B cell (primary cell): ENCODE results near the gene RPUSD3. TPM values are rescaled to one million over a fixed set of nuclear protein-coding genes. Genes with fewer than 3 reads are reported as not detected.
A peak's percentile ranks its signal among the peaks of the same experiment; 100 is the strongest.

Source experiments
- ATAC-seq: fragments of 200-7000 bp; cut with Tn5 transposase; one replicate; pipeline ENCODE4 v1.10.0; 2021; ENCODE audit warnings: low read depth, mild to moderate bottlenecking, moderate number of reproducible peaks, moderate library complexity
- CTCF ChIA-PET: fragments of 350-600 bp; sonication (Branson Sonifier 250); formaldehyde crosslinking; loops from one replicate; lab custom pipeline; 2021; ENCODE audit warnings: antibody characterized with exemption, inconsistent platforms; lab: Charles Lee
- POLR2A ChIA-PET: fragments of 350-600 bp; sonication (Branson Sonifier 250); formaldehyde crosslinking; loops from one replicate; lab custom pipeline; 2021; ENCODE audit warnings: antibody characterized with exemption; lab: Charles Lee
- DNase-seq: peaks from one replicate; pipeline ENCODE4 v3.0.0; 2013
- H2AFZ ChIP-seq: 2 replicates; pipeline ENCODE4 v1.6.1; 2012; ENCODE audit warnings: mild to moderate bottlenecking, low read depth, low read length; ENCODE audit not compliant: insufficient read depth, poor library complexity, severe bottlenecking
- H3K27ac ChIP-seq, 2 donors: 1 replicate in 1 of 2; 2 replicates in 1 of 2; pipeline ENCODE4 v1.5.1; 2012 to 2013; ENCODE audit warnings: low read length in 2 of 2, mild to moderate bottlenecking in 2 of 2, moderate library complexity in 1 of 2
- H3K27me3 ChIP-seq, 4 experiments: fragments of 200-600 bp in 1 of 4; sonication (generic) in 1 of 4; replicated peaks in 1 of 4; 1 replicate in 2 of 4; 2 replicates in 2 of 4; pipeline versions ENCODE4 v1.6.1 to v1.7.0; 2013 to 2016; ENCODE audit warnings: low read length in 3 of 4, mild to moderate bottlenecking in 2 of 4, mixed read lengths in 1 of 4, moderate library complexity in 1 of 4; ENCODE audit not compliant: insufficient read depth in 4 of 4, control insufficient read depth in 3 of 4; ENCODE audit errors: control extremely low read depth in 1 of 4
- H3K36me3 ChIP-seq, 2 experiments: replicated peaks in 1 of 2; 1 replicate in 1 of 2; 2 replicates in 1 of 2; pipeline versions ENCODE4 v1.6.1 to v1.7.1; 2013; ENCODE audit warnings: low read length in 1 of 2; ENCODE audit not compliant: insufficient read depth in 2 of 2, control insufficient read depth in 1 of 2; ENCODE audit errors: control extremely low read depth in 1 of 2, extremely low read depth in 1 of 2
- H3K4me1 ChIP-seq, 2 donors: fragments of 200-600 bp in 1 of 2; sonication (generic) in 1 of 2; 1 replicate in 1 of 2; 2 replicates in 1 of 2; pipeline versions ENCODE4 v1.5.1 to v1.6.1; 2013 to 2017; ENCODE audit warnings: low read length in 2 of 2; ENCODE audit not compliant: control insufficient read depth in 2 of 2, insufficient read depth in 2 of 2
- H3K4me2 ChIP-seq: replicated peaks from 2 replicates; pipeline ENCODE3; 2012; ENCODE audit warnings: mild to moderate bottlenecking, low read depth, low read length; ENCODE audit not compliant: poor library complexity, severe bottlenecking
- H3K4me3 ChIP-seq, 5 experiments: fragments of 200-600 bp in 1 of 5; sonication (generic) in 1 of 5; 1 replicate in 3 of 5; 2 replicates in 2 of 5; pipeline versions ENCODE4 v1.5.1 to v1.7.0; 2011 to 2016; ENCODE audit warnings: low read length in 4 of 5, mild to moderate bottlenecking in 4 of 5, low read depth in 2 of 5, control low read depth in 1 of 5, moderate library complexity in 1 of 5; ENCODE audit not compliant: insufficient read depth in 1 of 5; ENCODE audit errors: control extremely low read depth in 1 of 5, extremely low read depth in 1 of 5
- H3K79me2 ChIP-seq: fragments of 200-600 bp; sonication (generic); one replicate; pipeline ENCODE4 v1.6.0; 2016; ENCODE audit warnings: low read length; ENCODE audit not compliant: control insufficient read depth, insufficient read depth
- H3K9ac ChIP-seq: fragments of 200-600 bp; sonication (generic); 2 replicates; pipeline ENCODE4 v1.6.1; 2017; ENCODE audit warnings: mild to moderate bottlenecking, low read length, moderate library complexity
- H3K9me3 ChIP-seq, 3 donors: one replicate each; pipeline versions ENCODE4 v1.6.1 to v1.7.1; 2013; ENCODE audit warnings: low read length in 2 of 3; ENCODE audit not compliant: control insufficient read depth in 2 of 3, insufficient read depth in 1 of 3; ENCODE audit errors: control extremely low read depth in 1 of 3
- H4K20me1 ChIP-seq: 2 replicates; pipeline ENCODE4 v1.6.0; 2012; ENCODE audit warnings: mild to moderate bottlenecking, low read length; ENCODE audit not compliant: insufficient read depth, control insufficient read depth, poor library complexity, severe bottlenecking
- H3K27ac Mint-ChIP-seq: one replicate; pipeline ENCODE4 v1.8.0; 2021; ENCODE audit warnings: mixed read lengths
- H3K27me3 Mint-ChIP-seq: one replicate; pipeline ENCODE4 v1.8.0; 2021; ENCODE audit warnings: mixed read lengths
- H3K4me1 Mint-ChIP-seq: one replicate; pipeline ENCODE4 v1.8.0; 2021; ENCODE audit warnings: mixed read lengths
- H3K4me3 Mint-ChIP-seq: one replicate; pipeline ENCODE4 v1.8.0; 2021; ENCODE audit warnings: mixed read lengths
- H3K9me3 Mint-ChIP-seq: one replicate; pipeline ENCODE4 v1.8.0; 2022; ENCODE audit warnings: mixed read lengths; ENCODE audit not compliant: insufficient read depth
- CTCF ChIP-seq: fragments of 200-600 bp; IDR thresholded peaks from one replicate; pipeline ENCODE4 v1.8.0; 2022; ENCODE audit warnings: antibody characterized with exemption, mild to moderate bottlenecking
- EZH2 ChIP-seq: IDR thresholded peaks from 2 replicates; pipeline ENCODE4 v1.6.1; 2012; ENCODE audit warnings: borderline replicate concordance, low read depth, mild to moderate bottlenecking, moderate library complexity, low read length; ENCODE audit not compliant: insufficient read depth, poor library complexity, severe bottlenecking
- WGBS: methylation state at CpG from one replicate; pipeline ENCODE4 v1.1.5; 2013; ENCODE audit warnings: missing lambda C conversion rate; ENCODE audit not compliant: insufficient coverage; 5-methylcytosine and 5-hydroxymethylcytosine counted together
- intact Hi-C: fragments of 100-400 bp; cut with micrococcal nuclease; formaldehyde crosslinking; loops from one replicate; pipeline ENCODE4 v1.10.0; 2022
- polyA plus RNA-seq: library from polyadenylated mRNA; depleted of rRNA; stranded (reverse); fragments of >200 nt; gene quantifications from 2 replicates; pipeline ENCODE4 v1.2.3, GENCODE V29; 2012
- total RNA-seq, 2 donors: library from RNA; stranded (reverse); fragments of 120-200 nt in 1 of 2; gene quantifications; 1 replicate in 1 of 2; 2 replicates in 1 of 2; pipeline versions ENCODE4 v1.2.3 to v1.2.4, GENCODE V29; 2013 to 2022

RPUSD3 gene
- total and polyA plus RNA-seq, 2 donors (not counting 1 experiment from before 2014, with no cell fraction given): 57.0 to 60.7 TPM

DNA sequence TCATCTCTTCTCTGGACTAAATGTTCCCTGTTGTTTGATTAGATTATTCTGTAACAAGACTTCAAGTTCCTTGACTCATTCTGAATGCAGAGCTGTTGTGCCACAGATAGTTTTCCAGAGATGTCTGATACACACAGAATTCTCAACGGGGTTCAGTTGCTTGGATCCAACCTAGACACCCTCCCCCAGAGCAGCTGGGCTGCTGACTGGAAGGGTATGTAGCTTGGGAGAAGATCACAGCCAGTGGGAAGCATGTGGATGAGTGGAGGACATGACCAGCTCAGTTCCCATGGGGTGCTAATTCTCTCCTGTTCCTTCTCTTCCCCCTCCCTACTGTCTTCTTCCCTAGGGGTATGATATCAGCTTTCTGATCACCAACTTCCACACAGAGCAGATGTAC is 40.3 kb downstream of the RPUSD3 start:
- TF ChIP-seq CTCF: no peak
- TF ChIP-seq EZH2: no peak
- ChIA-PET CTCF (interaction anchor here (0.9 kb wide), 1 partner anchor 22 kb away, joined by 3 read pairs; no protein-coding TSS in a partner anchor), POLR2A (no interaction called here)
- peak overlapping the region; percentile 27 for H3K27ac Mint-ChIP-seq
- peaks cover 56% of the 10 kb centered on the region for H4K20me1 ChIP-seq
- H3K4me1 Mint-ChIP-seq: peaks cover 9% of the 10 kb centered on the region
- H3K4me3 ChIP-seq: no peak overlapping the region
- no peak overlapping the region for H2AFZ ChIP-seq
- peaks cover 51% of the 10 kb centered on the region for H3K79me2 ChIP-seq
- WGBS: no CpG with 5 or more reads among the region's 1 CpG
- peaks cover 1 to 73% of the 10 kb centered on the region in 2 experiments for H3K36me3 ChIP-seq
- H3K9ac ChIP-seq: no peak overlapping the region
- no peaks in the 10 kb centered on the region for H3K27me3 Mint-ChIP-seq
- no peak for DNase-seq
- intact Hi-C loops: no loop called here
- ATAC-seq: no peak
- no peak overlapping the region for H3K4me3 Mint-ChIP-seq
- H3K9me3 Mint-ChIP-seq: no peaks in the 10 kb centered on the region
- no peak overlapping the region for H3K4me2 ChIP-seq
- H3K27me3 ChIP-seq: no peaks in the 10 kb centered on the region
- H3K27ac ChIP-seq: peak overlapping the region in 1 of 2 donors; percentile 13
- H3K9me3 ChIP-seq: no peaks in the 10 kb centered on the region
- H3K4me1 ChIP-seq: peaks cover 8 to 9% of the 10 kb centered on the region in 2 donors

DNA sequence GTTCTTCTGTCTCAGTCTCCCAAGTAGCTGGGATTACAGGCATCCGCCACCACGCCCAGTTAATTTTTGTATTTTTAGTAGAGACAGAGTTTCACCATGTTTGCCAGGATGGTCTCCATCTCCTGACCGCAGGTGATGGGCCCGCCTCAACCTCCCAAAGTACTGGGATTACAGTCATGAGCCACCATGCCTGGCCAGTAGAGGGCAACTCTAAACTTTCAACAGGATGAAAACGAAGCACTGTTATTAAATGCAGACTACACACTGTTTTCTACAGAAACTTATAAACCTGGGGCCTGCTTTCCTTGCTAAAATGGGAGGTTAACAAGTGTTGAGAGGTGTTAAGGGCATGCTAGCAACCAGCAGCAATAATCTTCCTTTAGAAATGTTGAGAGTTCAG is 43.3 kb downstream of the RPUSD3 start:
- Histone ChIP-seq H3K79me2 (peaks cover 74% of the 10 kb centered on the region), H3K4me2 (no peak overlapping the region), H2AFZ (no peak overlapping the region), H3K27ac (no peak overlapping the region), H4K20me1 (peaks cover 84% of the 10 kb centered on the region), H3K27me3 (no peaks in the 10 kb centered on the region), H3K4me1 (peaks cover 20 to 23% of the 10 kb centered on the region in 2 donors), H3K9me3 (no peaks in the 10 kb centered on the region), H3K9ac (no peak overlapping the region), H3K4me3 (no peak overlapping the region), H3K36me3 (peaks cover 17 to 76% of the 10 kb centered on the region in 2 experiments)
- no peak overlapping the region for H3K4me3 Mint-ChIP-seq
- intact Hi-C loops: no loop called here
- no peak for TF ChIP-seq EZH2
- no peak for TF ChIP-seq CTCF
- ATAC-seq (no peak), DNase-seq (no peak)
- ChIA-PET CTCF (no interaction called here), POLR2A (no interaction called here)
- H3K27me3 Mint-ChIP-seq: no peaks in the 10 kb centered on the region
- 100% methylated on average over 4 of the region's 5 CpGs for WGBS
- H3K9me3 Mint-ChIP-seq: no peaks in the 10 kb centered on the region
- peaks cover 22% of the 10 kb centered on the region for H3K4me1 Mint-ChIP-seq
- no peak overlapping the region for H3K27ac Mint-ChIP-seq
